Measurements from ENCODE around the gene ZDHHC14.

The ZDHHC14 gene

DNA sequence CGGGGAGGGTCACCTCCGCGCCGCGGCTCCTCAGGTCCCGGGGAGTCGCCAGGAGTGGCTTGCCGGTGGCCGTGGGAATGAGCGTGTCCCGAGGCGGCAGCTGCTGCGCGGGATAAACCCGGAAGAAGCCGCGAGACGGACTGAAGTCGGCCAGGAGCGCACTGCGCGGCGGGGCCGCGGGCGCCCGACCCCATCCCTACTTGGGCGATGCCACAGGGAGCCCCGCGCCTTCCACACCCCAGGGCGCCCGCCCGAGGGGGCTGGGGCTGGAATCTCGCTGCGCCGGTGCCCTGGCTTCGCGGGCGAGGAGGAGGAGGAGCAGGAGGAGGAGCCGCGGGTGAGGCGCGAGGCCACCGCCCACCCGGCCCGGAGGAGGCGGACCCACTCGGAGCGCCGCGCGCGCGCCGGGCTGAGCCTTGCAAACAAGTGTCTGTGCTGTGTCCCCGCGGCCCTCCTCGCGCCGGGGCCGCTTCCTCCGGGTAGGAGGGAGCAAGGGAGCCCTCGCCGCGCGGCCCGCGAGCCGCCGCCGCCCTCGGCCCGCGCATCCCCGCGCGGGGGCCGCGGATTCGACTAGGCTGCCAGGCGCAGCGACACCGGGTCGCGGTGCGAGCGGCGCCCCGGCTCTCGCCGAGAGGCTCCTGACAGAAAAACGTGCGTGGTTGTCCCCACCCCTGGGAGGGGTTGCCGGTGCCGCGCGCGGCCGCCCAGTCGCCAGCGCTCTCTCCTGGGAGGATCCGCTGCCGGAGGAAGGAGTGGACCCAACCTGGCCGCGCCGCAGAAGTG, at the start of gene ZDHHC14:
Gene ZDHHC14 (plus strand): TSS at position 412 of the 783 bp plus-strand sequence.
- TF ChIP-seq TCF4 (CRISPR knock-in tag; IDR thresholded peaks at IDR 0.05; ENCODE audit: borderline replicate concordance) (no peak), ESRRG (CRISPR knock-in tag; IDR thresholded peaks at IDR 0.05) (no peak)
- ATAC-seq, result peak; percentile 86

DNA sequence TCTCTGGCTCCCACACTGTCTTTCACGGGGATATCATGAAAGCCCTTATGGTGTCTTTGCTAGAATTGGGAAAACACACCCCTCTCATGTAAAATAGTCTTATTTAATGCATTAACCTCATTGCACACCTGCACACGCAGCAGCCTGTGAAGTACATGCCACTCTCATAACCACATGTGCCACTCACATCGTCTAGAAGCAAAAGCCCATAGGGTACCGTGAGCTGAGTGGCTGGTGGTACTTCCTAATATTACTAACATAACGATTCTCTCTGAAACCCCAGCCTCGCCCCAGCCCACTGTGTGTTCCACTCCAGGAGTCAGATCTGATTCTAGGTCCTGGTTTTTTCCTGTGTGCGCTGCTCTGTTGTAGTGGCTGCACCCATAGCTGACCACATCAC, 48.2 kb upstream of the ZDHHC14 start:
- TF ChIP-seq PPARA (CRISPR knock-in tag; IDR thresholded peaks at IDR 0.05; ENCODE audit: borderline replicate concordance) (no peak), ESRRG (CRISPR knock-in tag; IDR thresholded peaks at IDR 0.05) (no peak), ZNF565 (CRISPR knock-in tag; conservative IDR thresholded peaks at IDR 0.05; ENCODE audit: low read depth) (no peak), ZFP3 (CRISPR knock-in tag; IDR thresholded peaks at IDR 0.05) (no peak), PATZ1 (CRISPR knock-in tag; IDR thresholded peaks at IDR 0.05; ENCODE audit: borderline replicate concordance) (no peak), ZFP30 (CRISPR knock-in tag; IDR thresholded peaks at IDR 0.05) (no peak)
- TF ChIP-seq, protein P1, sequence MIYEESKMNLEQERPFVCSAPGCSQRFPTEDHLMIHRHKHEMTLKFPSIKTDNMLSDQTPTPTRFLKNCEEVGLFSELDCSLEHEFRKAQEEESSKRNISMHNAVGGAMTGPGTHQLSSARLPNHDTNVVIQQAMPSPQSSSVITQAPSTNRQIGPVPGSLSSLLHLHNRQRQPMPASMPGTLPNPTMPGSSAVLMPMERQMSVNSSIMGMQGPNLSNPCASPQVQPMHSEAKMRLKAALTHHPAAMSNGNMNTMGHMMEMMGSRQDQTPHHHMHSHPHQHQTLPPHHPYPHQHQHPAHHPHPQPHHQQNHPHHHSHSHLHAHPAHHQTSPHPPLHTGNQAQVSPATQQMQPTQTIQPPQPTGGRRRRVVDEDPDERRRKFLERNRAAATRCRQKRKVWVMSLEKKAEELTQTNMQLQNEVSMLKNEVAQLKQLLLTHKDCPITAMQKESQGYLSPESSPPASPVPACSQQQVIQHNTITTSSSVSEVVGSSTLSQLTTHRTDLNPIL (CRISPR knock-in tag; IDR thresholded peaks at IDR 0.05; ENCODE audit: low read depth), result no peak
- ATAC-seq, result no peak

GRCh38 chr6:157333537-157333936, 47.5 kb upstream of the ZDHHC14 start:
- no peak for ATAC-seq
- TF ChIP-seq TOX (CRISPR knock-in tag; IDR thresholded peaks at IDR 0.05; ENCODE audit: borderline replicate concordance) (no peak), ESRRG (CRISPR knock-in tag; IDR thresholded peaks at IDR 0.05) (no peak), ZNF8 (CRISPR knock-in tag; IDR thresholded peaks at IDR 0.05) (no peak), BACH2 (CRISPR knock-in tag; IDR thresholded peaks at IDR 0.05; ENCODE audit: borderline replicate concordance) (no peak), OSR1 (CRISPR knock-in tag; IDR thresholded peaks at IDR 0.05) (no peak)

GRCh38 chr6:157333956-157334355, 47.0 kb upstream of the ZDHHC14 start:
- ATAC-seq, result no peak
- TF ChIP-seq, protein P2, sequence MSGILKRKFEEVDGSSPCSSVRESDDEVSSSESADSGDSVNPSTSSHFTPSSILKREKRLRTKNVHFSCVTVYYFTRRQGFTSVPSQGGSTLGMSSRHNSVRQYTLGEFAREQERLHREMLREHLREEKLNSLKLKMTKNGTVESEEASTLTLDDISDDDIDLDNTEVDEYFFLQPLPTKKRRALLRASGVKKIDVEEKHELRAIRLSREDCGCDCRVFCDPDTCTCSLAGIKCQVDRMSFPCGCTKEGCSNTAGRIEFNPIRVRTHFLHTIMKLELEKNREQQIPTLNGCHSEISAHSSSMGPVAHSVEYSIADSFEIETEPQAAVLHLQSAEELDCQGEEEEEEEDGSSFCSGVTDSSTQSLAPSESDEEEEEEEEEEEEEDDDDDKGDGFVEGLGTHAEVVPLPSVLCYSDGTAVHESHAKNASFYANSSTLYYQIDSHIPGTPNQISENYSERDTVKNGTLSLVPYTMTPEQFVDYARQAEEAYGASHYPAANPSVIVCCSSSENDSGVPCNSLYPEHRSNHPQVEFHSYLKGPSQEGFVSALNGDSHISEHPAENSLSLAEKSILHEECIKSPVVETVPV (CRISPR knock-in tag; IDR thresholded peaks at IDR 0.05), result no peak
- TF ChIP-seq SNAI2 (CRISPR knock-in tag; IDR thresholded peaks at IDR 0.05) (no peak), ZNF565 (CRISPR knock-in tag; conservative IDR thresholded peaks at IDR 0.05; ENCODE audit: low read depth) (no peak), ESRRG (CRISPR knock-in tag; IDR thresholded peaks at IDR 0.05) (no peak), OSR1 (CRISPR knock-in tag; IDR thresholded peaks at IDR 0.05) (no peak), POU6F1 (CRISPR knock-in tag; IDR thresholded peaks at IDR 0.05; ENCODE audit: borderline replicate concordance, low read depth) (no peak), GLIS3 (CRISPR knock-in tag; IDR thresholded peaks at IDR 0.05) (no peak), ISL1 (CRISPR knock-in tag; IDR thresholded peaks at IDR 0.05) (no peak), ARNTL (CRISPR knock-in tag; IDR thresholded peaks at IDR 0.05; ENCODE audit: borderline replicate concordance, low read depth) (no peak), ZC3H10 (CRISPR knock-in tag; IDR thresholded peaks at IDR 0.05) (no peak), TCF4 (CRISPR knock-in tag; IDR thresholded peaks at IDR 0.05; ENCODE audit: borderline replicate concordance) (no peak), ZFP3 (CRISPR knock-in tag; IDR thresholded peaks at IDR 0.05) (no peak), ZNF70 (CRISPR knock-in tag; IDR thresholded peaks at IDR 0.05) (no peak), CSDC2 (CRISPR knock-in tag; IDR thresholded peaks at IDR 0.05) (no peak), PPARA (CRISPR knock-in tag; IDR thresholded peaks at IDR 0.05; ENCODE audit: borderline replicate concordance) (no peak), ZFP30 (CRISPR knock-in tag; IDR thresholded peaks at IDR 0.05) (no peak)
- TF ChIP-seq, protein P1 (CRISPR knock-in tag; IDR thresholded peaks at IDR 0.05; ENCODE audit: low read depth), result no peak

All from SK-N-SH treated with all-trans-retinoic acid at 6 μM for 48 hours (cell line).